OCI-LY3 (cell line): ENCODE results near the gene KCNQ1.

Source experiments
- H2AFZ ChIP-seq: fragments of 200-600, 300-600 bp; shearing (Covaris generic); 2 replicates; pipeline ENCODE4 v1.6.0; 2014; ENCODE audit warnings: antibody characterized with exemption, low read depth, low read length
- H3K27ac ChIP-seq: fragments of 200-600, 300-600 bp; sonication (generic); 2 replicates; pipeline ENCODE4 v1.5.1; 2014; ENCODE audit warnings: mild to moderate bottlenecking, low read length, moderate library complexity, mixed read lengths
- H3K27me3 ChIP-seq: fragments of 200-600, 300-600 bp; sonication (generic); 2 replicates; pipeline ENCODE4 v1.6.1; 2014; ENCODE audit warnings: low read depth, low read length, mixed read lengths
- H3K36me3 ChIP-seq: fragments of 200-600, 300-600 bp; sonication (generic); replicated peaks from 2 replicates; pipeline ENCODE3; 2014; ENCODE audit warnings: low read depth, low read length, mixed read lengths
- H3K4me1 ChIP-seq: fragments of 300-600, 200-600 bp; sonication (generic); 2 replicates; pipeline ENCODE4 v1.6.1; 2014; ENCODE audit warnings: low read length, mixed read lengths
- H3K4me2 ChIP-seq: fragments of 200-600, 300-600 bp; sonication (generic); 2 replicates; pipeline ENCODE4 v1.6.1; 2014; ENCODE audit warnings: low read length, mixed read lengths
- H3K4me3 ChIP-seq: fragments of 300-600, 200-600 bp; sonication (generic); 2 replicates; pipeline ENCODE4 v1.5.1; 2014; ENCODE audit warnings: antibody characterized with exemption, mild to moderate bottlenecking, low read length, moderate library complexity
- H3K79me2 ChIP-seq: fragments of 300-600, 200-600 bp; shearing (Covaris generic); 2 replicates; pipeline ENCODE4 v1.6.1; 2014; ENCODE audit warnings: mild to moderate bottlenecking, low read length, mixed read lengths
- H3K9ac ChIP-seq: fragments of 300-600, 200-600 bp; shearing (Covaris generic); 2 replicates; pipeline ENCODE4 v1.6.0; 2014; ENCODE audit warnings: mild to moderate bottlenecking, low read length, moderate library complexity
- H3K9me3 ChIP-seq: fragments of 200-600, 300-600 bp; shearing (Covaris generic); 2 replicates; pipeline ENCODE4 v1.6.1; 2014; ENCODE audit warnings: low read length, mixed read lengths; ENCODE audit not compliant: insufficient read depth
- H4K20me1 ChIP-seq: fragments of 200-600, 300-600 bp; sonication (generic); 2 replicates; pipeline ENCODE4 v1.6.1; 2016; ENCODE audit warnings: low read length, mixed read lengths; ENCODE audit not compliant: insufficient read depth
- EZH2phosphoT487 ChIP-seq: fragments of 200-600 bp; shearing (Covaris generic); IDR thresholded peaks from 2 replicates; pipeline ENCODE4 v1.6.1; 2018; ENCODE audit warnings: antibody characterized with exemption, mixed run types, low read depth
- TF ChIP-seq, protein P1 (sequence below): fragments of 200-600, 300-600 bp; sonication (generic); IDR thresholded peaks from 2 replicates; pipeline ENCODE4 v1.5.1; 2014; ENCODE audit warnings: antibody characterized with exemption, low read length, low read depth

Gene KCNQ1

DNA sequence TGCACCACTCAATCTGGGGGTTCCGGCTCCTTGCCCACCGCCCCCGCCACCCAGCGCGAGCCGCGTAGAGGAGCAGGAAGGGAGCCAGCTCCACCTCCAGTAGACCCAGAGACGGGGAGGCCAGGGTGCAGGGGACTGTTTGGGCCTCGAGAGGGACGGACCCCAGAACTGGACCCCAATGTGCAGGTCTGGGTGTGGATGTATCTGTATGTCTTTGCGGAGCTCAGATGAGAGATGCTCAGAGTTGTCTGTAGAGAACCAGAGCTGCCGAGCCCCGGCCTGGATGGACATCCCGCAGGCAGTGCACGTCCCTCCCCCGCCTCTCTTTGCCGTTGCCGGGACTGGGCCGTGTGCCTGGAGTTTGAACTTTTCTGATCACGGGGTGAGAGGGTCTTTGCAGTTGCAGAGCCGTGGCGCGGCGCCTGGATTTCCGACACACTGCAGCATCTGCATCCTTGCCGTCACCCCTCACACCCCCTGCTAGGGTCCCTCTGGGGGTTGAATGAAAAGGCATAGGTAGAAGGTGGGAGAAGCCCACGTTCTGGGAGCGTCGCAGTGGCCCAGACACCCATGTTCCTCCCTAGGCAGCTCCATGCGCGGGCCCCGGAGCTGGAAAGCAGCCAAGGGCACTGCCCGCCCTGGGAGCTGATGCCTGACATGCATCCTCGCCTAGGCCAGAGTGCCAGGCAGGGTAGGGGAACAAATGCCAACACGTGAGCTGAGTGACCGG lies 105.2 kb downstream of the KCNQ1 start:
- no peaks in the 10 kb centered on the region; the same call in 1 of the 2 replicates for H3K27me3 ChIP-seq

DNA sequence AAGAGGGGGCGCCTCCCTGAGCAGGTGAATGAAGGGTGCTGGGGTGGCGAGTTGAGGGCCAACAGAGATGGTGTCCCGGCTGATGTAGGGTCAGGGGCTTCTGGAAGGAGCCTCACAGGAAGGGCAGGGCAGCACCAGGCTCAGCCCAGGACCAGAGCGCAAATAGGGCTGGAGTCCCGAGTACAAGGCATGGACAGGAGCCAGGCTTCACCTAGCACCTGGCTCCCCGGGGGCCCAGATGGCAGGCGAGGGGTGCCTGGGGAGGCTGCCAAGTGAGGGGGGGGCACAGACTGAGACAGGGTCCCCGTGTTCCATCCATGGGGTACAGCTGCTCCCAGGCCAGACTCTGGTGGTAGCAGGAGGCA lies 105.8 kb downstream of the KCNQ1 start:
- Histone ChIP-seq H3K27ac (no peak overlapping the region), H3K36me3 (no peaks in the 10 kb centered on the region), H3K4me1 (no peaks in the 10 kb centered on the region), H3K9me3 (no peaks in the 10 kb centered on the region), H3K4me2 (no peak overlapping the region), H3K9ac (no peak overlapping the region), H3K27me3 (no peaks in the 10 kb centered on the region; the same call in 1 of the 2 replicates), H3K79me2 (no peaks in the 10 kb centered on the region), H2AFZ (no peak overlapping the region), H3K4me3 (no peak overlapping the region), H4K20me1 (no peaks in the 10 kb centered on the region)
- TF ChIP-seq, protein P1, sequence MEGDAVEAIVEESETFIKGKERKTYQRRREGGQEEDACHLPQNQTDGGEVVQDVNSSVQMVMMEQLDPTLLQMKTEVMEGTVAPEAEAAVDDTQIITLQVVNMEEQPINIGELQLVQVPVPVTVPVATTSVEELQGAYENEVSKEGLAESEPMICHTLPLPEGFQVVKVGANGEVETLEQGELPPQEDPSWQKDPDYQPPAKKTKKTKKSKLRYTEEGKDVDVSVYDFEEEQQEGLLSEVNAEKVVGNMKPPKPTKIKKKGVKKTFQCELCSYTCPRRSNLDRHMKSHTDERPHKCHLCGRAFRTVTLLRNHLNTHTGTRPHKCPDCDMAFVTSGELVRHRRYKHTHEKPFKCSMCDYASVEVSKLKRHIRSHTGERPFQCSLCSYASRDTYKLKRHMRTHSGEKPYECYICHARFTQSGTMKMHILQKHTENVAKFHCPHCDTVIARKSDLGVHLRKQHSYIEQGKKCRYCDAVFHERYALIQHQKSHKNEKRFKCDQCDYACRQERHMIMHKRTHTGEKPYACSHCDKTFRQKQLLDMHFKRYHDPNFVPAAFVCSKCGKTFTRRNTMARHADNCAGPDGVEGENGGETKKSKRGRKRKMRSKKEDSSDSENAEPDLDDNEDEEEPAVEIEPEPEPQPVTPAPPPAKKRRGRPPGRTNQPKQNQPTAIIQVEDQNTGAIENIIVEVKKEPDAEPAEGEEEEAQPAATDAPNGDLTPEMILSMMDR: no peak
- TF ChIP-seq EZH2phosphoT487: no peak

More for the DNA sequence above, 105.2 kb downstream of the KCNQ1 start:
- Histone ChIP-seq H3K4me2 (no peak overlapping the region), H3K4me3 (no peak overlapping the region), H3K4me1 (no peaks in the 10 kb centered on the region), H3K27ac (no peak overlapping the region), H3K9ac (no peak overlapping the region), H3K9me3 (no peaks in the 10 kb centered on the region), H2AFZ (no peak overlapping the region), H3K79me2 (no peaks in the 10 kb centered on the region), H4K20me1 (no peaks in the 10 kb centered on the region), H3K36me3 (no peaks in the 10 kb centered on the region)
- TF ChIP-seq EZH2phosphoT487: no peak
- TF ChIP-seq, protein P1: no peak

DNA sequence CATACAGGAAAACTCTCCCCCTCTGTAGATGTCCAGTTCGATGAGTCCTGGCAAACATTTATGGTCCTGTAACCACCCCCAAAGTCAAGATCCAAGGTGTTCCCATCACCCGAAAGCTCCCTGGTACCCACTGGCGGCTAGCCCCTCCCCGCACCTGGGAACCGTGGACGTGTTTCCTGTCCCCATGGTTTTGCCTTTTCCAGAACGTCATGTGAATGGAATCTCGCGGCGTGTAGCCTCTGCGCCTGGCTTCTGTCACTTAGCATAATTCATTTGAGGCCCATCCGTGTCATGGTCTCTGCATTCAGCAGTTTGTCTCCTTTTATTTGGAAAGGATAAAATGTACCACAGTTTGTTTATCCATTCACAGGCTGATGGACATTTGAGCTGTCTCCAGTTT lies 106.3 kb downstream of the KCNQ1 start:
- TF ChIP-seq, protein P1: no peak
- no peak for TF ChIP-seq EZH2phosphoT487
- Histone ChIP-seq H3K9ac (no peak overlapping the region), H3K79me2 (no peaks in the 10 kb centered on the region), H3K4me1 (no peaks in the 10 kb centered on the region), H3K4me3 (no peak overlapping the region), H3K36me3 (no peaks in the 10 kb centered on the region), H3K4me2 (no peak overlapping the region), H3K9me3 (no peaks in the 10 kb centered on the region), H3K27me3 (no peaks in the 10 kb centered on the region; the same call in 1 of the 2 replicates), H4K20me1 (no peaks in the 10 kb centered on the region), H3K27ac (no peak overlapping the region), H2AFZ (no peak overlapping the region)

DNA sequence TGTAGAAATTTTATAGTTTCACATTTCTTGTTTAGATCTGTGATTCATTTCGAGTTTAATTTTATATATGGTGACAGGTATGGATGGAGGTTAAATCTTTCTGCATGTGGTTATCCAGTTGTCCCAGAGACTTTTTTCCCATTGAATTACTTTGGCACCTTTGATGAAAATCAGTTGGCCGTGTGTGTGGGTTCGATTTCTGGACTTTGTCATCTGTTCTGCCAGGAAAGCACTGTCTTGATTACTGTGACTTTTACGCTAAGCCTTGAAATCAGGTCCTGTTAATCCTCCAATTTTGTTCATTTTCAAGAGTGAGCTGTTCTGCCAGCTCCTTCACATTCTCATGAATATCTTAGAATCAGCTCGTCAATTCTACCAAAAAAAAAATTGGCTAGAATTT lies 107.4 kb downstream of the KCNQ1 start:
- Histone ChIP-seq H3K36me3 (no peaks in the 10 kb centered on the region), H3K4me2 (no peak overlapping the region), H3K79me2 (no peaks in the 10 kb centered on the region), H2AFZ (no peak overlapping the region), H4K20me1 (no peaks in the 10 kb centered on the region), H3K9me3 (no peaks in the 10 kb centered on the region), H3K9ac (no peak overlapping the region), H3K4me1 (no peaks in the 10 kb centered on the region), H3K4me3 (no peak overlapping the region), H3K27me3 (no peaks in the 10 kb centered on the region; the same call in 1 of the 2 replicates), H3K27ac (no peak overlapping the region)
- TF ChIP-seq EZH2phosphoT487: no peak
- TF ChIP-seq, protein P1: no peak
